ENCODE measurements around the gene HMCN1. TPM values are rescaled to one million over a fixed set of nuclear protein-coding genes. Genes with fewer than 3 reads are reported as not detected.

Gene HMCN1
- total RNA-seq, 1 donor from 2014 or later = not detected

DNA sequence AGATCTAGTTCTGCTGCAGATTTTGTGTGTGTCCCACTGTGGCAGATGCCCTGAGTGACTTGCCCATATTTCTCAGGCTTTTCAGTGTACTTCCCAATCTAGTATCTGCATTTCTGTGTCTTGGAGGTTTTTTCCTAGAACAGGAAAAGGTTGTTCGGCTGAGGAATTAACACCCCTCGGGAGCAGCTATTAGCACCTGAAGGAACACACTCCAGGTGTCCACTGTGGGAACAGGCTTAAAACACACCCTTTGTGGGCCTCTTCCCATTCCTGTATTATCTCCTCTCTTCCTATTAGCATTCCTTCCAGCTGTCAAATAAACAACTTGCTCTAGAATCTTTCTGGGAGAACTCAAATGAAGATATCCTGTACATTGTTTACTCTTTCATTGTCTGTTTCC lies 178.3 kb downstream of the HMCN1 start:
- Mint-ChIP-seq H3K27me3 (ENCODE audit: insufficient read depth) (no peaks in the 10 kb centered on the region), H3K4me1 (ENCODE audit: low read depth) (no peaks in the 10 kb centered on the region), H3K4me3 (no peak overlapping the region), H3K36me3 (ENCODE audit: low read depth) (no peaks in the 10 kb centered on the region), H3K27ac (no peak overlapping the region), H3K9me3 (no peaks in the 10 kb centered on the region)
- intact Hi-C loops (cut with micrococcal nuclease) = no loop called here
- DNase-seq (ENCODE audit: low spot score) = no peak

DNA sequence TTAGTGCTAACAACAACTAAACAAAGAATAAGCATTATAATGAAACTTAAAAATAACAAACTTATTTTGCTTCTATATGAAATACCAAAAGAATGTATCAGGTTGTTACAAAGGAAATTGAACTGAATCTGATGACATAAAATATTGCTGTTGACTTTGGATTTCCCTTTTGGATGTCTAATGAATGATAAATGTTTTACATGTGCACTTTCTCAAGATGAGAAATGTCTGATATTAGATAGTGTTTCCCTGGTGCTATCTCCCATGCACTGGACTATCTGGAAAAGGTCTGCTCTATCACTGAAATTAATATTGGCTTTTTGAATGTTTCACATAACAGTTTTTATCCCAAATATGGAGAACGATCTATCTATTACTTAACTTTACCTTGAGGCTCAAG lies 179.9 kb downstream of the HMCN1 start:
- Mint-ChIP-seq H3K4me1 (ENCODE audit: low read depth) (no peaks in the 10 kb centered on the region), H3K36me3 (ENCODE audit: low read depth) (no peaks in the 10 kb centered on the region), H3K4me3 (no peak overlapping the region), H3K27ac (no peak overlapping the region), H3K9me3 (no peaks in the 10 kb centered on the region), H3K27me3 (ENCODE audit: insufficient read depth) (peaks cover under 1% of the 10 kb centered on the region)
- intact Hi-C loops (cut with micrococcal nuclease) = no loop called here
- DNase-seq (ENCODE audit: low spot score) = no peak

GRCh38 chr1:185916861-185917260 lies 182.7 kb downstream of the HMCN1 start:
- DNase-seq (ENCODE audit: low spot score) = no peak
- Mint-ChIP-seq H3K36me3 (ENCODE audit: low read depth) (no peaks in the 10 kb centered on the region), H3K27me3 (ENCODE audit: insufficient read depth) (peaks cover 2% of the 10 kb centered on the region), H3K9me3 (no peaks in the 10 kb centered on the region), H3K4me3 (no peak overlapping the region), H3K27ac (no peak overlapping the region), H3K4me1 (ENCODE audit: low read depth) (no peaks in the 10 kb centered on the region)
- intact Hi-C loops (cut with micrococcal nuclease) = no loop called here

DNA sequence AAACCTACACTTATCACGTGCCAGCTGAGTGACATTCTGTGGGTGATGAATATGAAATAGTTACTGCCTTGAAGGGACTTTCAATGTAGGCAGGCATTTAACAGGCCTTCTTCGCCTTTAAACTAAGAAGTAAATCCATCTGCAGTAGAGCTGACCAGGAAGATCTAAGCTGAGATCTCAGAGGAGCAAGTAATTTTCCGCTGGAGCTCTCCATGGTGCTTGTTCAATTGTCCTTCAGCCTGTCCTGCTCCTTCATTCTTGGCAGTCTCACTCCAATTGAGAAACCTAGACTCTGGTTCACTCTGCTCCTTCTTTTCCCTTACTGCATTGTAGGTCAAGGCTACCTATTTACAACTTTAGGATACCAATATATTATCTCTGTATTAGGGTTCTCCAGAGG lies 183.5 kb downstream of the HMCN1 start:
- intact Hi-C loops (cut with micrococcal nuclease) = no loop called here
- Mint-ChIP-seq H3K4me1 (ENCODE audit: low read depth) (no peaks in the 10 kb centered on the region), H3K9me3 (no peaks in the 10 kb centered on the region), H3K4me3 (no peak overlapping the region), H3K36me3 (ENCODE audit: low read depth) (no peaks in the 10 kb centered on the region), H3K27ac (no peak overlapping the region), H3K27me3 (ENCODE audit: insufficient read depth) (peaks cover 2% of the 10 kb centered on the region)
- DNase-seq (ENCODE audit: low spot score) = no peak

DNA sequence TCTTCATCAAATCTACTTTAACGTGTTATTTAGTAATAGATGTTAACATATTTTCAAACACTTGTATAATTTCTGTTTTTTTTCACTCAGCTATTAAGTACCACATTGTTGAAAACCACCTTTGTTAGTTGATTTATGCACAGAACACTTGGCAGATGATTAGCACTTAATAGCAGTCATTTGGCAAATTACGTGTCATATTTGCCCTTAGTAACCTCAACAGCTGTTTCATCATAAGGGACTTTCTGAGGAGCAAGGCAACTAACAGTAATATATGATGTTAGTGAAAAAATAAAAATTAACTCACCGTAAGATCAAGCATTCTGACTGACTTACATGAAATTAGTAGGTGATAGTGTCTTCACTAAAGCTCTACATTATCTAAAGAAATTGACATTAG lies 186.4 kb downstream of the HMCN1 start:
- intact Hi-C loops (cut with micrococcal nuclease) = no loop called here
- Mint-ChIP-seq H3K27ac (no peak overlapping the region), H3K9me3 (no peaks in the 10 kb centered on the region), H3K4me1 (ENCODE audit: low read depth) (no peaks in the 10 kb centered on the region), H3K27me3 (ENCODE audit: insufficient read depth) (peaks cover 5% of the 10 kb centered on the region), H3K4me3 (no peak overlapping the region), H3K36me3 (ENCODE audit: low read depth) (no peaks in the 10 kb centered on the region)
- no peak for DNase-seq (ENCODE audit: low spot score)

DNA sequence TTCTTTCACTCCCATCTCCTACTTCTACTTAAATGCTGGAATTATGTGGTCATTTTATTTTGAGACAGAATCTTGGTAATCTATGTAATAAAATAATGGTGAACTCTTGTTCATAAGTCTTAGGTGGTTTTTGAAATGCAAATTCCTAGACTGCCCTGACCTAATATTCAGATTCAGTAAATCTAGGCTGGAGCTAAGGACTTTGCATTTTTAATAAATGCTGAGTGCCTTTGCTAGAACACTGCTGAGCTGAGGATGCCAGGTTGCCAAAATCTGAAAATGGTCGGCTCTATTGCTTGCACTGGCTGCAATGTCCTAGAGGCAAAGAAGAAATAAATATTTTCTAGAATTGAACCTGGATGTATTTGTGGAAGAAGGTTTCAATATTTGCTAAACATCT lies 187.4 kb downstream of the HMCN1 start:
- Mint-ChIP-seq H3K36me3 (ENCODE audit: low read depth) (no peaks in the 10 kb centered on the region), H3K9me3 (no peaks in the 10 kb centered on the region), H3K27me3 (ENCODE audit: insufficient read depth) (peaks cover 6% of the 10 kb centered on the region), H3K4me1 (ENCODE audit: low read depth) (no peaks in the 10 kb centered on the region), H3K27ac (no peak overlapping the region), H3K4me3 (no peak overlapping the region)
- intact Hi-C loops (cut with micrococcal nuclease) = no loop called here
- DNase-seq (ENCODE audit: low spot score) = no peak

DNA sequence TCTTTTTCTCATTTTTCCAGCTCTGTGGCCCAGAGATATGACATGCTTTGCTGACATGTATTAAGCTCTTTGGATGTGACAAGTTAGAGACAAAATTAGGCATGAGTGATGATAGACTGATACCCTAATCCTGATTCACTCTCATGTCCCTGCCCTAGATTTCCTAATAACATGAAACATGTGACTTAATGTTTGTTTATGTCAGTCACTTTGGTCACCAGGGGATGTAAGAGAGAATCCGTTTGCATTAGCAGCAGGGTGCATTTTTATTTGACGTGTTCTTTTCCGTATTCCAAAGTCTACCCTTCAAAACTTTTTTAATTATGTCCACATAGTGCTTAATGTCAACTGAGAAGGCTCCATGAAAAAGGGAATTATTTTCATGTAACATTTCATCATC lies 192.4 kb downstream of the HMCN1 start:
- Mint-ChIP-seq H3K4me3 (no peak overlapping the region), H3K27ac (no peak overlapping the region), H3K27me3 (ENCODE audit: insufficient read depth) (peaks cover 4% of the 10 kb centered on the region), H3K9me3 (no peaks in the 10 kb centered on the region), H3K4me1 (ENCODE audit: low read depth) (no peaks in the 10 kb centered on the region), H3K36me3 (ENCODE audit: low read depth) (no peaks in the 10 kb centered on the region)
- intact Hi-C loops (cut with micrococcal nuclease) = no loop called here
- no peak for DNase-seq (ENCODE audit: low spot score)

DNA sequence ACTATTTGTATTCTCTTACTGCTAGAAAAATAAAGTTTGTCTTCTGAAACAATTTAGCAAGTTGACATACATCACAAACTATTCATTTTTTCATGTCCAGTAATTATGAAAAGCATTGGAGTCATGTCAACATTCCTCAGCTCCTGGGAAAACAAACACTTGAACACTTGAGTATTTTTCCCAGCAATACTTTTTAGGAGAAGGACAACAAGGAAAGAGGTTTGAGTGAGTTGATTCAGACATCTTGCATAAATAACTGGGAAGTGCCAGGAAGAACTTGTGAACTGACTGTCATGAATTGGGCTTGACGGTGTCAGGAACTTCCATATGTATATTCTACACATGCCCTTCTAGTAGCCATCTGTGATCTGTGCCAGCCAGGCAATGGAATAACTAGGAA lies 195.6 kb downstream of the HMCN1 start:
- no peaks in the 10 kb centered on the region for H3K36me3 Mint-ChIP-seq (ENCODE audit: low read depth)
- no peaks in the 10 kb centered on the region for H3K4me1 Mint-ChIP-seq (ENCODE audit: low read depth)
- no peak for DNase-seq (ENCODE audit: low spot score)
- H3K4me3 Mint-ChIP-seq = no peak overlapping the region
- H3K9me3 Mint-ChIP-seq = no peaks in the 10 kb centered on the region
- intact Hi-C loops (cut with micrococcal nuclease) = no loop called here
- peaks cover 4% of the 10 kb centered on the region for H3K27me3 Mint-ChIP-seq (ENCODE audit: insufficient read depth)
- H3K27ac Mint-ChIP-seq = no peak overlapping the region

DNA sequence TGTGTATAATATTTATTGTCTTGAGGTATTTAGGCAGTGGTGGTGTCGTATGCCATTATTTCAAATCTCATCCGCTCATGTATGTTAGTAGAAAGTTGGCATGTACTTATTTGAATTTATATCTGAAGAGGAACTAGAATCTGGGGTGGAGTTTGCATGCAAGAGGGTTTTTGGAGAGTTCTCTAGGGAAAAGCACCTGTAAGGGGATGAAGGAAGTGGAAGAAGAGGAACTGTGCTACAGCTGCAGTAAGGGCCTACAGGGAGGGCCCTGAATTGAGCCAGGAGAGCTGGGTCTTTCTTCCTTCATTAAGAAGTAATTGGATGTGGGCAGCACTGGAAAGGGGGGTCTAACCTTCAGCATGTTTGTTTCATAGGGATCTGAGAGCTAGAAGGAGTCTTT lies 197.2 kb downstream of the HMCN1 start:
- no peak overlapping the region for H3K27ac Mint-ChIP-seq
- no peaks in the 10 kb centered on the region for H3K4me1 Mint-ChIP-seq (ENCODE audit: low read depth)
- no peaks in the 10 kb centered on the region for H3K9me3 Mint-ChIP-seq
- no peaks in the 10 kb centered on the region for H3K36me3 Mint-ChIP-seq (ENCODE audit: low read depth)
- intact Hi-C loops (cut with micrococcal nuclease) = no loop called here
- no peaks in the 10 kb centered on the region for H3K27me3 Mint-ChIP-seq (ENCODE audit: insufficient read depth)
- no peak for DNase-seq (ENCODE audit: low spot score)
- no peak overlapping the region for H3K4me3 Mint-ChIP-seq

GRCh38 chr1:185933580-185933979 lies 199.4 kb downstream of the HMCN1 start:
- no peaks in the 10 kb centered on the region for H3K9me3 Mint-ChIP-seq
- no peaks in the 10 kb centered on the region for H3K36me3 Mint-ChIP-seq (ENCODE audit: low read depth)
- H3K4me3 Mint-ChIP-seq = no peak overlapping the region
- intact Hi-C loops (cut with micrococcal nuclease) = no loop called here
- H3K27ac Mint-ChIP-seq = no peak overlapping the region
- H3K27me3 Mint-ChIP-seq (ENCODE audit: insufficient read depth) = no peaks in the 10 kb centered on the region
- no peak for DNase-seq (ENCODE audit: low spot score)
- no peaks in the 10 kb centered on the region for H3K4me1 Mint-ChIP-seq (ENCODE audit: low read depth)

GRCh38 chr1:185934476-185935189 lies 200.4 kb downstream of the HMCN1 start:
- Mint-ChIP-seq H3K36me3 (ENCODE audit: low read depth) (no peaks in the 10 kb centered on the region), H3K4me3 (no peak overlapping the region), H3K27ac (no peak overlapping the region), H3K9me3 (no peaks in the 10 kb centered on the region), H3K4me1 (ENCODE audit: low read depth) (no peaks in the 10 kb centered on the region), H3K27me3 (ENCODE audit: insufficient read depth) (no peaks in the 10 kb centered on the region)
- intact Hi-C loops (cut with micrococcal nuclease) = no loop called here
- no peak for DNase-seq (ENCODE audit: low spot score)

GRCh38 chr1:185935360-185935759 lies 201.2 kb downstream of the HMCN1 start:
- no peaks in the 10 kb centered on the region for H3K36me3 Mint-ChIP-seq (ENCODE audit: low read depth)
- intact Hi-C loops (cut with micrococcal nuclease) = no loop called here
- H3K4me1 Mint-ChIP-seq (ENCODE audit: low read depth) = no peaks in the 10 kb centered on the region
- H3K27me3 Mint-ChIP-seq (ENCODE audit: insufficient read depth) = no peaks in the 10 kb centered on the region
- H3K9me3 Mint-ChIP-seq = no peaks in the 10 kb centered on the region
- no peak overlapping the region for H3K4me3 Mint-ChIP-seq
- H3K27ac Mint-ChIP-seq = no peak overlapping the region
- no peak for DNase-seq (ENCODE audit: low spot score)

- DNase-seq (ENCODE audit: low spot score) = no peak
- intact Hi-C loops (cut with micrococcal nuclease) = no loop called here
Observed at GRCh38 chr1:185936641-185937040, 202.4 kb downstream of the HMCN1 start.

DNA sequence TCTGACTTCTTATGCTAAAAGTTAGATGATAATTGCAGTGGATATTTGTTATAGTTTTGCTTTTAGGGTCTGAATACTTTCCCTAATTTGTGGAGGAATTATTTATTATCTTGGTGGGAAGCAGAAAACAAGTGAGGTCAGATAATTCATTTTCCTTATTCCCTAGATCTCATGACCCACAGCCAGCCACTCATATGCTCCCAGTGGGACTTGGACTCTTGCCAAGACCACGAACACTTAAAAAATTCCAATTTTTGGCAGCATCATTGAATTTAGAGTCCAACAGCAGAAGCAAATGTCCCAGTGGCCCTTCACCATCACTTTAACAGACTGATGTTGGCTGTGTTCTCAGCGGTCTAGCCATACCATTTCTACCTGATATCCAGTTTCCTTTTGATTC lies 204.2 kb downstream of the HMCN1 start:
- Mint-ChIP-seq H3K27ac (no peak overlapping the region), H3K27me3 (ENCODE audit: insufficient read depth) (no peaks in the 10 kb centered on the region), H3K36me3 (ENCODE audit: low read depth) (no peaks in the 10 kb centered on the region), H3K9me3 (no peaks in the 10 kb centered on the region), H3K4me1 (ENCODE audit: low read depth) (no peaks in the 10 kb centered on the region), H3K4me3 (no peak overlapping the region)
- intact Hi-C loops (cut with micrococcal nuclease) = no loop called here
- DNase-seq (ENCODE audit: low spot score) = no peak

More at GRCh38 chr1:185936641-185937040, 202.4 kb downstream of the HMCN1 start:
- Mint-ChIP-seq H3K27me3 (ENCODE audit: insufficient read depth) (no peaks in the 10 kb centered on the region), H3K9me3 (no peaks in the 10 kb centered on the region), H3K4me1 (ENCODE audit: low read depth) (no peaks in the 10 kb centered on the region), H3K4me3 (no peak overlapping the region), H3K27ac (no peak overlapping the region), H3K36me3 (ENCODE audit: low read depth) (no peaks in the 10 kb centered on the region)
